HG02798 (cell line): ENCODE results near the gene RAI1.
A peak's percentile ranks its signal among the peaks of the same experiment; 100 is the strongest.

Source experiments
- ATAC-seq: cut with Tn5 transposase; IDR thresholded peaks from one replicate; pipeline ENCODE4 v1.9.1; 2021; ENCODE audit warnings: mild to moderate bottlenecking; ENCODE audit not compliant: unreplicated experiment, poor library complexity

RAI1 gene

GRCh38 chr17:17694169-17695081, 13.2 kb downstream of the RAI1 start:
- peak; percentile 75 for ATAC-seq

- ATAC-seq: no peak
Observed at GRCh38 chr17:17696085-17696484, 14.8 kb downstream of the RAI1 start.

- ATAC-seq: no peak
Observed at GRCh38 chr17:17696882-17697633, 15.8 kb downstream of the RAI1 start.

- ATAC-seq: no peak
Observed at GRCh38 chr17:17698371-17698770, 17.1 kb downstream of the RAI1 start.

- ATAC-seq: no peak
Observed at GRCh38 chr17:17698869-17699351, 17.7 kb downstream of the RAI1 start.

- ATAC-seq: no peak
Observed at GRCh38 chr17:17699491-17699890, 18.2 kb downstream of the RAI1 start.

GRCh38 chr17:17700251-17700969, 19.2 kb downstream of the RAI1 start:
- no peak for ATAC-seq

- ATAC-seq: no peak
Observed at GRCh38 chr17:17701112-17701511, 19.9 kb downstream of the RAI1 start.

- ATAC-seq: no peak
Observed at GRCh38 chr17:17701658-17702057, 20.4 kb downstream of the RAI1 start.

- ATAC-seq: no peak
Observed at GRCh38 chr17:17702449-17703139, 21.3 kb downstream of the RAI1 start.

- ATAC-seq: no peak
Observed at GRCh38 chr17:17703140-17703919, 22.1 kb downstream of the RAI1 start.

GRCh38 chr17:17704931-17705330, 23.7 kb downstream of the RAI1 start:
- no peak for ATAC-seq

- ATAC-seq: no peak
Observed at GRCh38 chr17:17706140-17707060, 25.1 kb downstream of the RAI1 start.

GRCh38 chr17:17708295-17708694, 27.0 kb downstream of the RAI1 start:
- no peak for ATAC-seq

- ATAC-seq: no peak
Observed at GRCh38 chr17:17708816-17709215, 27.6 kb downstream of the RAI1 start.

- no peak for ATAC-seq
Observed at GRCh38 chr17:17709815-17710321, 28.6 kb downstream of the RAI1 start.

GRCh38 chr17:17710355-17710727, 29.1 kb downstream of the RAI1 start:
- ATAC-seq: no peak
